Liver (tissue), 9 donors: ENCODE data around the gene MRGPRF. TPM values are rescaled to one million over a fixed set of nuclear protein-coding genes. Genes with fewer than 3 reads are reported as not detected.

ENCODE experiments used
- DNase-seq: peaks from one replicate; pipeline ENCODE4 v3.0.0-alpha.2; 2017; ENCODE audit warnings: low spot score
- H3K27ac ChIP-seq, 2 donors: one replicate each; pipeline ENCODE4 v1.7.0; 2013; ENCODE audit warnings: inconsistent platforms in 2 of 2, low read length in 2 of 2, control low read depth in 1 of 2, low read depth in 1 of 2, mild to moderate bottlenecking in 1 of 2
- H3K27me3 ChIP-seq, 4 donors: one replicate each; pipeline versions ENCODE4 v1.6.1 to v1.7.0; 2013; ENCODE audit warnings: low read length in 3 of 4, inconsistent platforms in 1 of 4, mild to moderate bottlenecking in 1 of 4, moderate library complexity in 1 of 4; ENCODE audit not compliant: control insufficient read depth in 4 of 4, insufficient read depth in 4 of 4
- H3K36me3 ChIP-seq, 4 donors: one replicate each; pipeline versions ENCODE4 v1.6.1 to v1.7.0; 2013; ENCODE audit warnings: low read length in 3 of 4, mild to moderate bottlenecking in 3 of 4, low read depth in 1 of 4, moderate library complexity in 1 of 4; ENCODE audit not compliant: control insufficient read depth in 4 of 4, insufficient read depth in 3 of 4
- H3K4me1 ChIP-seq, 4 donors: one replicate each; pipeline versions ENCODE4 v1.6.1 to v1.7.0; 2013; ENCODE audit warnings: low read length in 3 of 4, mild to moderate bottlenecking in 3 of 4, moderate library complexity in 1 of 4; ENCODE audit not compliant: control insufficient read depth in 4 of 4, insufficient read depth in 4 of 4
- H3K4me3 ChIP-seq, 3 donors: one replicate each; pipeline versions ENCODE4 v1.6.1 to v1.7.0; 2013; ENCODE audit warnings: low read length in 3 of 3, control low read depth in 1 of 3, low read depth in 1 of 3, mild to moderate bottlenecking in 1 of 3
- H3K9ac ChIP-seq, 2 donors: one replicate each; pipeline ENCODE4 v1.7.0; 2013; ENCODE audit warnings: low read length in 2 of 2, mild to moderate bottlenecking in 2 of 2, moderate library complexity in 2 of 2, control low read depth in 1 of 2, low read depth in 1 of 2
- H3K9me3 ChIP-seq, 4 donors: one replicate each; pipeline versions ENCODE4 v1.6.1 to v1.7.0; 2013; ENCODE audit warnings: low read length in 3 of 4; ENCODE audit not compliant: control insufficient read depth in 4 of 4
- EGR1 ChIP-seq, 2 donors: IDR thresholded peaks; 2 replicates each; pipeline ENCODE4 v1.6.1; 2016 to 2018; ENCODE audit warnings: antibody characterized with exemption in 2 of 2, low read depth in 2 of 2
- FOXA1 ChIP-seq: IDR thresholded peaks from 2 replicates; pipeline ENCODE4 v1.6.1; 2016; ENCODE audit warnings: antibody characterized with exemption
- FOXA2 ChIP-seq: IDR thresholded peaks from 2 replicates; pipeline ENCODE4 v1.6.1; 2016; ENCODE audit warnings: antibody characterized with exemption
- GABPA ChIP-seq, 2 donors: IDR thresholded peaks in 1 of 2; conservative IDR thresholded peaks in 1 of 2; 2 replicates each; pipeline ENCODE4 v1.6.1; 2016; ENCODE audit warnings: antibody characterized with exemption in 2 of 2, mild to moderate bottlenecking in 1 of 2, moderate library complexity in 1 of 2
- HNF4A ChIP-seq, 2 donors: conservative IDR thresholded peaks; 2 replicates each; pipeline ENCODE4 v1.6.1; 2016; ENCODE audit warnings: antibody characterized with exemption in 2 of 2, mild to moderate bottlenecking in 2 of 2
- HNF4G ChIP-seq: IDR thresholded peaks from 2 replicates; pipeline ENCODE4 v1.6.1; 2016; ENCODE audit warnings: antibody characterized with exemption
- JUND ChIP-seq, 2 donors: IDR thresholded peaks; 2 replicates each; pipeline ENCODE4 v1.6.1; 2016; ENCODE audit warnings: antibody characterized with exemption in 2 of 2
- MAX ChIP-seq: IDR thresholded peaks from 2 replicates; pipeline ENCODE4 v1.6.1; 2016; ENCODE audit warnings: antibody characterized with exemption
- NR2F2 ChIP-seq: IDR thresholded peaks from 2 replicates; pipeline ENCODE4 v1.6.1; 2016; ENCODE audit warnings: antibody characterized with exemption
- RAD21 ChIP-seq, 2 donors: IDR thresholded peaks; 2 replicates each; pipeline ENCODE4 v1.6.1; 2016; ENCODE audit warnings: antibody characterized with exemption in 2 of 2, mild to moderate bottlenecking in 2 of 2
- RXRA ChIP-seq, 2 donors: IDR thresholded peaks; 2 replicates each; pipeline ENCODE4 v1.6.1; 2017 to 2018; ENCODE audit warnings: antibody characterized with exemption in 2 of 2, mild to moderate bottlenecking in 1 of 2
- SP1 ChIP-seq: IDR thresholded peaks from 2 replicates; pipeline ENCODE4 v1.6.1; 2018; ENCODE audit warnings: antibody characterized with exemption, mild to moderate bottlenecking
- TAF1 ChIP-seq: conservative IDR thresholded peaks from 2 replicates; pipeline ENCODE4 v1.6.1; 2016; ENCODE audit warnings: antibody characterized with exemption, mild to moderate bottlenecking
- YY1 ChIP-seq: IDR thresholded peaks from 2 replicates; pipeline ENCODE4 v1.6.1; 2016; ENCODE audit warnings: antibody characterized with exemption, mild to moderate bottlenecking
- ZBTB33 ChIP-seq: IDR thresholded peaks from 2 replicates; pipeline ENCODE4 v1.6.1; 2016; ENCODE audit warnings: antibody characterized with exemption
- WGBS: extraction: QIAGEN DNeasy Blood & Tissue Kit; methylation state at CpG from one replicate; pipeline ENCODE4 v1.1.7; 2013; 5-methylcytosine and 5-hydroxymethylcytosine counted together
- polyA plus RNA-seq, 2 donors: library from polyadenylated mRNA; stranded (reverse) in 1 of 2; unstranded in 1 of 2; fragments of 200-250 nt in 1 of 2; fragments of >200 nt in 1 of 2; fragmentation: Nextera tagmentation in 1 of 2; extraction: Ambion mirVana in 1 of 2; gene quantifications; one replicate each; pipeline versions ENCODE4 v1.2.1 to v1.2.3, GENCODE V29; 2013 to 2015
- total RNA-seq, 2 donors: library from RNA; depleted of rRNA; stranded (reverse); fragments of >200 nt; gene quantifications; one replicate each; pipeline ENCODE4 v1.2.3, GENCODE V29; 2014
- TF ChIP-seq, protein P1 (sequence below): IDR thresholded peaks from 2 replicates; pipeline ENCODE4 v1.6.1; 2016; ENCODE audit warnings: antibody characterized with exemption, mild to moderate bottlenecking
- TF ChIP-seq, protein P2 (sequence below): IDR thresholded peaks from 2 replicates; pipeline ENCODE4 v1.6.1; 2016; ENCODE audit warnings: antibody characterized with exemption
- donor health status: healthy.
- donor health status: healthy.
- donor health status: healthy.
- donor health status: healthy.
- donor health status: healthy.

Gene MRGPRF
- total and polyA plus RNA-seq, 4 donors, result 1.1 to 4.8 (median 2.5) TPM

- 95% methylated on average over 7 of the region's 7 CpGs for WGBS
- no peaks in the 10 kb centered on the region for H3K9me3 ChIP-seq
- no peak overlapping the region for H3K4me3 ChIP-seq
- TF ChIP-seq EGR1 (IDR thresholded peaks at IDR 0.05; ENCODE audit: low read depth in 2 of 2) (no peak), SP1 (no peak), RXRA (IDR thresholded peaks at IDR 0.05) (no peak), ZBTB33 (no peak), FOXA1 (no peak), TAF1 (no peak), JUND (IDR thresholded peaks at IDR 0.05) (no peak), YY1 (no peak), MAX (no peak), FOXA2 (no peak), GABPA (IDR thresholded peaks at IDR 0.05 in 1 of 2, conservative IDR thresholded peaks at IDR 0.05 in 1 of 2) (no peak)
- TF ChIP-seq, protein P1, sequence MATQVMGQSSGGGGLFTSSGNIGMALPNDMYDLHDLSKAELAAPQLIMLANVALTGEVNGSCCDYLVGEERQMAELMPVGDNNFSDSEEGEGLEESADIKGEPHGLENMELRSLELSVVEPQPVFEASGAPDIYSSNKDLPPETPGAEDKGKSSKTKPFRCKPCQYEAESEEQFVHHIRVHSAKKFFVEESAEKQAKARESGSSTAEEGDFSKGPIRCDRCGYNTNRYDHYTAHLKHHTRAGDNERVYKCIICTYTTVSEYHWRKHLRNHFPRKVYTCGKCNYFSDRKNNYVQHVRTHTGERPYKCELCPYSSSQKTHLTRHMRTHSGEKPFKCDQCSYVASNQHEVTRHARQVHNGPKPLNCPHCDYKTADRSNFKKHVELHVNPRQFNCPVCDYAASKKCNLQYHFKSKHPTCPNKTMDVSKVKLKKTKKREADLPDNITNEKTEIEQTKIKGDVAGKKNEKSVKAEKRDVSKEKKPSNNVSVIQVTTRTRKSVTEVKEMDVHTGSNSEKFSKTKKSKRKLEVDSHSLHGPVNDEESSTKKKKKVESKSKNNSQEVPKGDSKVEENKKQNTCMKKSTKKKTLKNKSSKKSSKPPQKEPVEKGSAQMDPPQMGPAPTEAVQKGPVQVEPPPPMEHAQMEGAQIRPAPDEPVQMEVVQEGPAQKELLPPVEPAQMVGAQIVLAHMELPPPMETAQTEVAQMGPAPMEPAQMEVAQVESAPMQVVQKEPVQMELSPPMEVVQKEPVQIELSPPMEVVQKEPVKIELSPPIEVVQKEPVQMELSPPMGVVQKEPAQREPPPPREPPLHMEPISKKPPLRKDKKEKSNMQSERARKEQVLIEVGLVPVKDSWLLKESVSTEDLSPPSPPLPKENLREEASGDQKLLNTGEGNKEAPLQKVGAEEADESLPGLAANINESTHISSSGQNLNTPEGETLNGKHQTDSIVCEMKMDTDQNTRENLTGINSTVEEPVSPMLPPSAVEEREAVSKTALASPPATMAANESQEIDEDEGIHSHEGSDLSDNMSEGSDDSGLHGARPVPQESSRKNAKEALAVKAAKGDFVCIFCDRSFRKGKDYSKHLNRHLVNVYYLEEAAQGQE, result no peak
- TF ChIP-seq, protein P2, sequence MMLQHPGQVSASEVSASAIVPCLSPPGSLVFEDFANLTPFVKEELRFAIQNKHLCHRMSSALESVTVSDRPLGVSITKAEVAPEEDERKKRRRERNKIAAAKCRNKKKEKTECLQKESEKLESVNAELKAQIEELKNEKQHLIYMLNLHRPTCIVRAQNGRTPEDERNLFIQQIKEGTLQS, result no peak
- no peak for DNase-seq
- H3K27ac ChIP-seq, result no peak overlapping the region
- H3K9ac ChIP-seq, result no peak overlapping the region
- H3K4me1 ChIP-seq, result peaks cover 2 to 4% (median 4%) of the 10 kb centered on the region in 4 donors
- no peaks in the 10 kb centered on the region for H3K27me3 ChIP-seq
- no peaks in the 10 kb centered on the region for H3K36me3 ChIP-seq
Observed at GRCh38 chr11:69032833-69033232, 19.8 kb upstream of the MRGPRF start.

GRCh38 chr11:69030301-69030700, 17.3 kb upstream of the MRGPRF start:
- no peak for DNase-seq
- Histone ChIP-seq H3K4me3 (no peak overlapping the region), H3K27ac (no peak overlapping the region), H3K36me3 (no peaks in the 10 kb centered on the region), H3K27me3 (no peaks in the 10 kb centered on the region), H3K9me3 (no peaks in the 10 kb centered on the region), H3K4me1 (peaks cover 3 to 10% (median 9%) of the 10 kb centered on the region in 4 donors), H3K9ac (no peak overlapping the region)
- 87% methylated on average over 6 of the region's 6 CpGs for WGBS
- TF ChIP-seq YY1 (no peak), JUND (IDR thresholded peaks at IDR 0.05) (no peak), RXRA (IDR thresholded peaks at IDR 0.05) (no peak), HNF4G (no peak), ZBTB33 (no peak), TAF1 (no peak), HNF4A (conservative IDR thresholded peaks at IDR 0.05) (no peak), SP1 (no peak), NR2F2 (no peak), FOXA2 (no peak), FOXA1 (no peak), GABPA (IDR thresholded peaks at IDR 0.05 in 1 of 2, conservative IDR thresholded peaks at IDR 0.05 in 1 of 2) (no peak), RAD21 (IDR thresholded peaks at IDR 0.05) (no peak), MAX (no peak), EGR1 (IDR thresholded peaks at IDR 0.05; ENCODE audit: low read depth in 2 of 2) (no peak)
- TF ChIP-seq, protein P1, result no peak
- TF ChIP-seq, protein P2, result no peak
